CD4-positive, alpha-beta T cell treated with Interleukin-1 beta for 1 hour (primary cell): ENCODE results near the gene ANP32E.
A peak's percentile ranks its signal among the peaks of the same experiment; 100 is the strongest.
"Not testable (repeated sequence)": the region's sequence is repeated elsewhere in the genome, so short reads cannot be mapped to it uniquely, and the experiment has no call there.

Experiments used
- DNase-seq, 2 donors: peaks; one replicate each; pipeline ENCODE4 v3.0.0-alpha.2; 2020 to 2022

ANP32E gene

GRCh38 chr1:150212070-150212469 lies 23.8 kb downstream of the ANP32E start:
- DNase-seq, result no peak

- no peak for DNase-seq
These were observed 25.2 kb downstream of the ANP32E start for GRCh38 chr1:150210706-150211105.

GRCh38 chr1:150210091-150210490 lies 25.8 kb downstream of the ANP32E start:
- DNase-seq, result no peak

GRCh38 chr1:150208460-150208859 lies 27.5 kb downstream of the ANP32E start:
- DNase-seq, result not testable (repeated sequence)

GRCh38 chr1:150207281-150207971 lies 28.5 kb downstream of the ANP32E start:
- no peak for DNase-seq

DNA sequence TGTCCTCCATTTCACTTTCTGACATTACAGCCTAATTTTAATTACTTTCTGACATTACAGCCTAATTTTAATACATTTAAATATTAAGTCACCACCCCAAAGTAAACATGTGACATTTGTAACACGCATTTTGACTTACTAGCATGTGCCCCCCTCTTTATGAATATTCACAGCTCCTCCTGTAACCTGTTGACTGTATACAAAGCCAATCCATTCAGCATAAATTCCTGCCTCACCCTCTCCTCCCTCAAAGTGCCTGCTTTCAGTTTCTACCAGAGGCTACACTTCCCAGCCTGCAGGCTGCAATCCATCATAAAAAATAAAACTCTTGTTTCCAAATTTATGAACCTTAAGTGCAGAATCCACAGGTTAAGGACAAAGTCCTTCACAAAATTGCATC lies 39.5 kb downstream of the ANP32E start:
- no peak for DNase-seq

- no peak for DNase-seq
These were observed 41.4 kb downstream of the ANP32E start for GRCh38 chr1:150194381-150195031.

DNA sequence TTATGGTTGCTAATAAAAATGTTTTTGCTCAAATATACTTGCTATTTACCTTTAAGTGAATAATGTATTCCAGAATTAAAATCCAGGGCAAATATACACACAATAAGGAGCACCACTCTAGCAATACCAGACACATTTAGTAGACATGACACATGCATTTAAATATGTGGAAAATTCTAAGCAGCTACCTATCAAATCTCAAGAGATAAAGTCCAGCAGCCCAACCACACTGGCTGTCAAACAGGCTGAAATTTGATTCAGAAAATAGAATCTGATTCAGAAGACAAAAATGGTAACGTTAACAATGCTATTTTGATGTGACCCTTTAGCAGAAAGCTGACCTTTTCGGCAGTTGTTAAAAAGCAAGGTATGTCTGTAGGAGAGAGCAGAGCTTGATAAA lies 43.9 kb downstream of the ANP32E start:
- DNase-seq, result no peak

DNA sequence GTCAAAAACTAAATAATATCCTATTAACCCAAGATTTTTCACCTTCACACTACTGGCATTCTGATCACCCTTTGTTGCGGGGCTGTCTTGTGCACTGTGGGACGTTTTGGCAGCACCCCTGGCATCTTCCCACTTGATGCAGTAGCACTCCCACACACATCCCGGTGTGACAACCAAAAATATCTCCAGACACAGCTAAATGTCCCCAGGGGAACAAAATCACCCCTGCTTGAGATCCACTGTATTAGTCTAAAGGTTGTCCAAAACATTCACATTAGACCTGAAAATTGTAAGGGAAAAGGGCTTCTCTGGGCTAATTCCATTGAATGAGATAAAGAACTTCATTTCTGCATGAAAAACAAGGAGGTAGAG lies 48.4 kb downstream of the ANP32E start:
- no peak for DNase-seq

DNA sequence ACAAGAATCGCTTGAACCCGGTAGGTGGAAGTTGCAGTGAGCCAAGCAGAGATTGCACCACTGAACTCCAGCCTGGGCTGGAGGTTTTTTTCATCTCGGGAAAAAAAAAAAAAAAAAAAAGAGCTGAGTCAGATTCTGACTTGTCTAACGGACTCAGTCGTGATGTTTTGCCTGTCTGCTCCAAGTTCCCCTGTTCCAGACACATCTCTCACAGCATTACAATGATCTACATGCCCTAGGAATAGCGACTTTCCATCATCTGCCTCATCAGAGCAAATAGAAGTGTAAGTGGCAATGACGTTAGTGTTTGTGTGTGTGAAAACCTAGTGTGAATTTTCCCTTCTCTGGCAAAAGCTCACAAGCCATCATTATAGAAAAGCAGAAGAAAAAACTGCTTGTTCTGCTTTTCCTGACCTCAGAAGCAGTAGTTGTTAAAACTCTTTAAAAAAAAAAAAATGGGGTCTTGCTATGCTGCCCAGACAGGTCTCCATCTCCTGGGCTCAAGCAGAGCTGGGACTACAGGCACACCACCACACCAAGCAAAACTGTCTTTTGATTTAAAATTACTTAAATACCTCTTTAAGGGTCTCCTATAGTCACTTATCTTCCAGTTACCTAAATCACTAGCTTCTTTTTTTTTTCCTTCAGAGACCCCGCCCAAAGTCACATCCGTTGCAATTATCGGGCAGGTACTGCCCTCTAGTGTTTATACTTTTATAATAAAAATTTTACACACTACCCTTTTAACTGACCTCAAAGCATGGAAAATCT lies 48.9 kb downstream of the ANP32E start:
- peak; percentile 38 to 63 for DNase-seq

DNA sequence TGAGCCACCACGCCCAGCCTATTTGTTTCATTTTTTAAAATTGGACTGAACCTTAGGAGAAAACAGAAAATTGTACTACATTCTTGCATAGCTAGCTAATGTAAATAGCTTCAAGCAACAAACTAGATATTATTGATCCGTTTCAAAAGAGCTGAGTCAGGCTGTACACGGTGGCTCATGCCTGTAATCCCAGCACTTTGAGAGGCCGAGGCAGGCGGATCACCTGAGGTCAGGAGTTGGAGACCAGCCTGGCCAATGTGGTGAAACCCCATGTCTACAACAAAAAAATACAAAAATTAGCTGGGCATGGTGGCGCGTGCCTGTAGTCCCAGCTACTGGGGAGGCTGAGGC lies 49.5 kb downstream of the ANP32E start:
- DNase-seq, result not testable (repeated sequence)

GRCh38 chr1:150185481-150185880 lies 50.4 kb downstream of the ANP32E start:
- no peak for DNase-seq

DNA sequence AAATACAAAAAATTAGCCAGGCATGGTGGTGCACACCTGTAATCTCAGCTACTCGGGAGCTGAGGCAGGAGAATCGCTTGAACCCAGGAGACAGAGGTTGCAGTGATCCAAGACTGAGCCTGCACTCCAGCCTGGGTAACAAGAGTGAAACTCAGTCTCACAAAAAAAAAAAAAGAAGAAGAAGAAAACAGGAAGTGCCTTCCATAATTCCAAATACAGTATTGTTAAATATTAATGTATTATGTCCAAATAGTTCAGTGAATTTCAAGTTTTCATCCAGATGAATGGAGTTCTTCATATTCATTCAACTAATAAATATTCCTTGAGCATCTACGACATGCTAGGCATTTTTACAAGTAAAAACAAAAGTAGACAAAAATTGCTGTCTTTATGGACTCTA lies 52.9 kb downstream of the ANP32E start:
- DNase-seq, result no peak

GRCh38 chr1:150182247-150182646 lies 53.7 kb downstream of the ANP32E start:
- no peak for DNase-seq

DNA sequence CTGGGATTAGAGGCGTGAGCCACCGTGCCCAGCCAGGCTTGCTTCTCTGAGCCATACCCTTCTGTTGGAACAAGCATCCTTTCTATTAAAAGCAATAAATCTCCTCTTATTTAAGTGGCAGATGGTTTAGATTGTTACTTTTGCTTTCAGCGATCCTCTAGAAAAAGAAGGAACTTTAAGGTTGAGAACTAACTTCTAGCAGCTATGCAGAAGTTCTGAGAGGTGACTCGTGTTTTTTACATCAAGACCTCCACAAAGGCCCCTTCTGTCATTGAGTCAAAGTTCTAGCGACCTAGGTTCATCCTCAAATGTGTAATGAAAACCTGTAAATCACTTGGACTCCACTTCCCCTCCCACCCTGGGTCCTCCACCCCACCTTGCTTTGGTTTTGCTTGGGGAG lies 55.4 kb downstream of the ANP32E start:
- DNase-seq, result no peak

DNA sequence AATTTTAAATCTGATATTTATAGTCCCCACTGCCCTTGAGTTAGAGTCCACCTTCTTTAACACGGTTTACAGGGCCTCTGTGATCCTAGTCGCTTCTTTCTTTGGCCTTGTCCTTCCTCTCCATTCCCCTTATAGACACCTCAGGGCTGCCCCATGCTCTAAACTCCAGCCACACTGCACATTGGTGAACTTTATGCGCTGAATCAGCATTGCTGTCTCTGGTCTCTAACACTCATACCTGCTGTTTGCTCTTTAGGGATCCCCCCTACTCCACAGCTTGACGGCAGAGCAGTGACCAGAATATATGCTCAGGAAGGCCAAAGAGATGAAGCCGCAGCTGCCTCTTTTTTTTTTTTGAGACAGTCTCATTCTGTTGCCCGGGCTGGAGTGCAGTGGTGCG lies 56.0 kb downstream of the ANP32E start:
- no peak for DNase-seq

DNA sequence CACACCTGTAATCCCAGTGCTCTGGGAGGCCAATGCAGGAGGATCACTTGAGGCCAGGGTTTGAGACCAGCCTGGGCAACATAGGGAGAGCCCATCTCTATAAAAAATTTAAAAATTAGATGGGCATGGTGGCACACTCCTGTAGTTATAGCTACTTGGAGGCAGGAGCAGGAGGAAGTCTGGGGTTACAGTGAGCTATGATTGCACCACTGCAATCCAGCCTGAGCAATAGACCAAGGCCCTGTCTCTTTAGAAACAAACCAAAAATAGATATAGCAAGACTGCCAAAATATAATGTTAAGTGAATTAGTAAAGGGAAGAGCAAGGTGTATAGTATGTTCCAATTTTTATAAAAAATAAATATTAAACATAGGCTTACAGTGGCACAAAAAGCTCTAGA lies 57.4 kb downstream of the ANP32E start:
- DNase-seq, result no peak

GRCh38 chr1:150176593-150176992 lies 59.3 kb downstream of the ANP32E start:
- DNase-seq, result no peak

- no peak for DNase-seq
These were observed 62.7 kb downstream of the ANP32E start for GRCh38 chr1:150173141-150173585.

GRCh38 chr1:150171801-150172200 lies 64.1 kb downstream of the ANP32E start:
- no peak for DNase-seq

GRCh38 chr1:150168960-150169601 lies 66.8 kb downstream of the ANP32E start:
- peak; percentile 62 to 65 for DNase-seq
